Ovary (tissue), 9 donors: ENCODE data around the gene OGN. TPM values are rescaled to one million over a fixed set of nuclear protein-coding genes. Genes with fewer than 3 reads are reported as not detected.

Experiments used
- DNase-seq, 5 donors: peaks; one replicate each; pipeline ENCODE4 v3.0.0-alpha.2; 2019 to 2020
- H3K27ac ChIP-seq, 2 donors: fragments of 200-600 bp; one replicate each; pipeline versions ENCODE4 v1.5.1 to v1.8.0; 2019 to 2022
- H3K27me3 ChIP-seq: fragments of 200-600 bp; one replicate; pipeline ENCODE4 v1.8.0; 2022
- H3K36me3 ChIP-seq: fragments of 200-600 bp; sonication (generic); one replicate; pipeline ENCODE4 v1.5.1; 2019
- H3K4me1 ChIP-seq: one replicate; pipeline ENCODE4 v1.8.1; 2013; ENCODE audit warnings: mild to moderate bottlenecking, moderate library complexity; ENCODE audit not compliant: insufficient read depth
- H3K4me3 ChIP-seq: fragments of 200-600 bp; sonication (generic); one replicate; pipeline ENCODE4 v1.5.1; 2017
- H3K9me3 ChIP-seq, 2 donors: fragments of 200-600 bp in 1 of 2; sonication (generic) in 1 of 2; one replicate each; pipeline versions ENCODE4 v1.5.1 to v1.8.1; 2013 to 2019; ENCODE audit warnings: mild to moderate bottlenecking in 1 of 2, moderate library complexity in 1 of 2
- CTCF ChIP-seq, 3 donors: fragments of 450-650 bp in 2 of 3; fragments of 200-600 bp in 1 of 3; IDR thresholded peaks; one replicate each; pipeline versions ENCODE4 v1.5.1 to v1.8.0; 2016 to 2022; ENCODE audit warnings: antibody characterized with exemption in 3 of 3, mild to moderate bottlenecking in 1 of 3
- EP300 ChIP-seq: sonication (generic); formaldehyde crosslinking; IDR thresholded peaks from one replicate; pipeline ENCODE4 v1.6.1; 2017; ENCODE audit warnings: antibody characterized with exemption
- POLR2A ChIP-seq: fragments of 450-650 bp; IDR thresholded peaks from one replicate; pipeline ENCODE4 v1.6.1; 2017; ENCODE audit warnings: antibody characterized with exemption, mild to moderate bottlenecking, moderate library complexity
- WGBS, 3 donors: extraction: QIAGEN DNeasy Blood & Tissue Kit in 1 of 3; methylation state at CpG; one replicate each; pipeline versions ENCODE4 v1.1.5 to v1.1.7; 2013 to 2017; 5-methylcytosine and 5-hydroxymethylcytosine counted together
- intact Hi-C, 4 donors: fragments of 100-400 bp; cut with DNase I; formaldehyde crosslinking; loops; one replicate each; pipeline versions ENCODE4 v1.11.0 to v1.15.1; 2022 to 2023
- polyA plus RNA-seq, 2 donors: library from polyadenylated mRNA; stranded (reverse); fragments of 200-250 nt in 1 of 2; fragments of 350-450 nt in 1 of 2; fragmentation: Illumina TruSeq in 1 of 2; extraction: RNeasy Lipid Tissue Mini Kit (QIAGEN cat#74804) in 1 of 2; gene quantifications; one replicate each; pipeline ENCODE4 v1.2.3, GENCODE V29; 2013 to 2014
- total RNA-seq, 7 donors: library from RNA; depleted of rRNA in 2 of 7; stranded (reverse); fragments of >200 nt in 2 of 7; fragmentation: NEBNext Ultra II Directional in 3 of 7; extraction: Animal tissue kit (Norgen Biotek cat#: 25700) in 3 of 7; gene quantifications; one replicate each; pipeline versions ENCODE4 v1.1.0 to v1.2.4, GENCODE V29; 2016 to 2023
- donor health status: DM: no; HTN: no; CAD: no; lungs with moderate emphysema.
- donor health status: DM: no; HTN: no; CAD: no.
- donor health status: Bipolar disorder and iron deficiency.
- donor health status: DM: yes; HTN: yes; CAD: no.
- donor health status: DM: no; HTN: no; CAD: no.
- donor health status: DM: yes; HTN: yes; CAD: no.

The OGN gene
- total and polyA plus RNA-seq, 9 donors, result 19.3 to 217 (median 63.2) TPM

GRCh38 chr9:92385001-92385400, 19.4 kb downstream of the OGN start:
- intact Hi-C loops, result no loop called here
- no peaks in the 10 kb centered on the region for H3K36me3 ChIP-seq
- H3K27me3 ChIP-seq, result no peaks in the 10 kb centered on the region
- H3K4me3 ChIP-seq, result no peak overlapping the region
- WGBS, 3 donors, result 6 to 12% (median 7%) methylated on average over 3 of the region's 3 CpGs
- TF ChIP-seq POLR2A (no peak), CTCF (IDR thresholded peaks at IDR 0.05) (no peak), EP300 (no peak)
- H3K9me3 ChIP-seq, result no peaks in the 10 kb centered on the region
- peak overlapping the region in 1 of 2 donors; percentile 20 for H3K27ac ChIP-seq
- H3K4me1 ChIP-seq, result peaks cover 1% of the 10 kb centered on the region
- no peak for DNase-seq

GRCh38 chr9:92384375-92384774, 20.0 kb downstream of the OGN start:
- Histone ChIP-seq H3K4me3 (no peak overlapping the region), H3K27ac (peak overlapping the region in 1 of 2 donors; percentile 20), H3K9me3 (no peaks in the 10 kb centered on the region), H3K4me1 (peaks cover 1% of the 10 kb centered on the region), H3K27me3 (no peaks in the 10 kb centered on the region), H3K36me3 (no peaks in the 10 kb centered on the region)
- 12 to 25% (median 13%) methylated on average over 1 of the region's 1 CpG for WGBS, 3 donors
- intact Hi-C loops, result no loop called here
- TF ChIP-seq POLR2A, result no peak
- TF ChIP-seq EP300, result no peak
- TF ChIP-seq CTCF (IDR thresholded peaks at IDR 0.05), result no peak
- DNase-seq, result no peak

GRCh38 chr9:92381775-92382174, 22.6 kb downstream of the OGN start:
- H3K27me3 ChIP-seq, result no peaks in the 10 kb centered on the region
- intact Hi-C loops, result no loop called here
- DNase-seq, result no peak
- H3K4me3 ChIP-seq, result no peak overlapping the region
- no peaks in the 10 kb centered on the region for H3K9me3 ChIP-seq
- H3K4me1 ChIP-seq, result peaks cover 6% of the 10 kb centered on the region
- no peaks in the 10 kb centered on the region for H3K36me3 ChIP-seq
- no peak overlapping the region for H3K27ac ChIP-seq
- TF ChIP-seq EP300 (no peak), CTCF (IDR thresholded peaks at IDR 0.05) (no peak), POLR2A (no peak)
- WGBS, 3 donors, result 96 to 99% (median 98%) methylated on average over 2 of the region's 2 CpGs

- no peak overlapping the region for H3K27ac ChIP-seq
- peaks cover 6% of the 10 kb centered on the region for H3K4me1 ChIP-seq
- no peak overlapping the region for H3K4me3 ChIP-seq
- no peaks in the 10 kb centered on the region for H3K36me3 ChIP-seq
- no peaks in the 10 kb centered on the region for H3K27me3 ChIP-seq
- 90 to 96% (median 92%) methylated on average over 2 of the region's 2 CpGs for WGBS, 3 donors
- intact Hi-C loops, result no loop called here
- H3K9me3 ChIP-seq, result peaks cover 0 to under 1% of the 10 kb centered on the region in 2 donors
- TF ChIP-seq POLR2A, result no peak
- TF ChIP-seq EP300, result no peak
- no peak for DNase-seq
Measured at GRCh38 chr9:92380603-92381002, 23.8 kb downstream of the OGN start.

- TF ChIP-seq CTCF (IDR thresholded peaks at IDR 0.05) (no peak), EP300 (no peak), POLR2A (no peak)
- Histone ChIP-seq H3K27ac (no peak overlapping the region), H3K36me3 (no peaks in the 10 kb centered on the region), H3K27me3 (no peaks in the 10 kb centered on the region), H3K4me3 (no peak overlapping the region), H3K9me3 (peaks cover 0 to 3% of the 10 kb centered on the region in 2 donors), H3K4me1 (peaks cover 5% of the 10 kb centered on the region)
- 81 to 86% (median 82%) methylated on average over 7 of the region's 7 CpGs for WGBS, 3 donors
- intact Hi-C loops, result no loop called here
- DNase-seq, result no peak
Measured at GRCh38 chr9:92378865-92379560, 25.4 kb downstream of the OGN start.
